Endothelial cell of umbilical vein (primary cell): ENCODE data around the gene WNT9A.

ENCODE experiments used
- CTCF ChIP-seq, 2 donors: IDR thresholded peaks; 1 replicate in 1 of 2; 2 replicates in 1 of 2; pipeline ENCODE4 v1.5.1; 2011; ENCODE audit warnings: low read length in 2 of 2, mild to moderate bottlenecking in 2 of 2, moderate library complexity in 2 of 2, control low read depth in 1 of 2, inconsistent platforms in 1 of 2, low read depth in 1 of 2; ENCODE audit not compliant: insufficient read depth in 1 of 2; ENCODE audit errors: extremely low read depth in 1 of 2
- EZH2 ChIP-seq: IDR thresholded peaks from 2 replicates; pipeline ENCODE4 v1.6.1; 2012; ENCODE audit warnings: borderline replicate concordance, low read depth, mild to moderate bottlenecking, moderate library complexity, low read length, inconsistent platforms; ENCODE audit not compliant: severe bottlenecking
- FOS ChIP-seq: IDR thresholded peaks from 2 replicates; pipeline ENCODE4 v1.6.1; 2011; ENCODE audit warnings: mild to moderate bottlenecking, low read length, moderate library complexity, borderline replicate concordance; ENCODE audit not compliant: insufficient read depth
- GATA2 ChIP-seq: IDR thresholded peaks from 2 replicates; pipeline ENCODE4 v1.7.0; 2011; ENCODE audit warnings: low read depth, mild to moderate bottlenecking, moderate library complexity, mixed read lengths, low read length; ENCODE audit not compliant: insufficient read length, insufficient read depth
- JUN ChIP-seq: IDR thresholded peaks from 2 replicates; pipeline ENCODE4 v1.6.1; 2011; ENCODE audit warnings: borderline replicate concordance, low read depth; ENCODE audit not compliant: insufficient read length, insufficient read depth
- MAX ChIP-seq: IDR thresholded peaks from 2 replicates; pipeline ENCODE4 v1.6.1; 2011; ENCODE audit not compliant: insufficient read depth, insufficient read length
- MYC ChIP-seq: IDR thresholded peaks from one replicate; pipeline ENCODE4 v1.6.1; 2011; ENCODE audit warnings: mild to moderate bottlenecking, low read depth, low read length
- POLR2A ChIP-seq: IDR thresholded peaks from 2 replicates; pipeline ENCODE4 v1.6.1; 2012; ENCODE audit warnings: low read depth, mild to moderate bottlenecking, control low read depth, low read length
- POLR2AphosphoS5 ChIP-seq: IDR thresholded peaks from 2 replicates; pipeline ENCODE4 v1.6.1; 2012; ENCODE audit warnings: low read depth, mild to moderate bottlenecking, control low read depth, low read length, moderate library complexity; ENCODE audit not compliant: insufficient read depth

- no peak for TF ChIP-seq CTCF (IDR thresholded peaks at IDR 0.05; ENCODE audit: extremely low read depth in 1 of 2, insufficient read depth in 1 of 2, low read depth in 1 of 2, low read length in 2 of 2)
- no peak for TF ChIP-seq POLR2A
- TF ChIP-seq POLR2AphosphoS5: no peak
- no peak for TF ChIP-seq MAX
- no peak for TF ChIP-seq EZH2
- no peak for TF ChIP-seq GATA2
- no peak for TF ChIP-seq JUN
- TF ChIP-seq FOS: no peak
- TF ChIP-seq MYC: no peak
These were observed 51.7 kb downstream of the WNT9A start for GRCh38 chr1:227895828-227896685.
